Calu3 (cell line): ENCODE results near the gene DENND2D. TPM values are rescaled to one million over a fixed set of nuclear protein-coding genes. Genes with fewer than 3 reads are reported as not detected.

Experiments
- BruUV-seq: library from RNA; stranded (reverse); fragments of 400-500 nt; replicated peaks from 2 replicates; lab custom pipeline; 2021; lab: Mats Ljungman, UMichigan
- CTCF ChIA-PET: fragments of 300-600 bp; sonication (Branson Sonifier 250); formaldehyde crosslinking; loops from one replicate; lab custom pipeline; 2022; ENCODE audit warnings: antibody characterized with exemption; lab: Charles Lee
- DNase-seq: peaks from one replicate; pipeline ENCODE4 v3.0.0; 2022
- H3K27ac Mint-ChIP-seq: one replicate; pipeline ENCODE4 v1.8.0; 2022; ENCODE audit warnings: mixed read lengths; ENCODE audit not compliant: unreplicated experiment
- H3K27me3 Mint-ChIP-seq: one replicate; pipeline ENCODE4 v1.8.0; 2022; ENCODE audit warnings: mixed read lengths; ENCODE audit not compliant: unreplicated experiment
- H3K36me3 Mint-ChIP-seq: one replicate; pipeline ENCODE4 v1.8.0; 2022; ENCODE audit warnings: mild to moderate bottlenecking, moderate library complexity, mixed read lengths; ENCODE audit not compliant: insufficient read depth, unreplicated experiment
- H3K4me1 Mint-ChIP-seq: one replicate; pipeline ENCODE4 v1.8.0; 2022; ENCODE audit warnings: mild to moderate bottlenecking, low read depth, mixed read lengths; ENCODE audit not compliant: unreplicated experiment
- H3K4me3 Mint-ChIP-seq: one replicate; pipeline ENCODE4 v1.8.0; 2022; ENCODE audit warnings: mild to moderate bottlenecking, low read depth, moderate library complexity, mixed read lengths; ENCODE audit not compliant: unreplicated experiment
- H3K9me3 Mint-ChIP-seq: one replicate; pipeline ENCODE4 v1.8.0; 2022; ENCODE audit warnings: low read depth, mixed read lengths; ENCODE audit not compliant: unreplicated experiment
- intact Hi-C: fragments of 100-400 bp; cut with micrococcal nuclease; formaldehyde crosslinking; loops from one replicate; pipeline ENCODE4 v1.10.0; 2022; ENCODE audit not compliant: unreplicated experiment
- total RNA-seq: library from RNA; stranded (reverse); gene quantifications from 2 replicates; pipeline ENCODE4 v1.2.3, GENCODE V29; 2022
- TF ChIP-seq, protein P1 (sequence below): fragments of 200-600 bp; IDR thresholded peaks from one replicate; pipeline ENCODE4 v1.8.0; 2022; ENCODE audit warnings: antibody characterized with exemption; ENCODE audit not compliant: unreplicated experiment

DENND2D gene
- total RNA-seq, 1 experiment from 2014 or later: 11.8 TPM

DNA sequence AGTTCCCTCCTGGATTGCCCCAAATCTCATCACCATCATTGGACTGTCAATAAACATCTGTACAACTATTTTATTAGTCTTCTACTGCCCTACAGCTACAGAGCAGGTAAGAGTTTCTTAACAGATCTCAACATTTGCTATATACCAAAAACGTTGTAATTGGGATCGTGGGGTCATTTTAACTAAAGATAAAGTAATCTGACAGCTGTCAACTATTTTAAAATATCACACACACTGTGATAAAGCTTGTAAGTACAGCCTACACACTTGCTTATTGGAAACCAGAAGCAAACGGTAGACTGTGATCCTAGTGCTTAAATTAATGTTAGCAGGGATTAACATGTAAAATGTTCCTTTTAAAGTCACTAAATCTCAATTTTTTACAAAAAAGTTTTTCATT is 52.5 kb downstream of the DENND2D start:
- peaks cover 5% of the 10 kb centered on the region for H3K4me1 Mint-ChIP-seq
- intact Hi-C loops: no loop called here
- no peak overlapping the region for H3K27ac Mint-ChIP-seq
- H3K4me3 Mint-ChIP-seq: no peak overlapping the region
- CTCF ChIA-PET: interaction anchor here (0.7 kb wide), 1 partner anchor 21 kb away, joined by 3 read pairs; no protein-coding TSS in a partner anchor
- peaks cover 22% of the 10 kb centered on the region for H3K36me3 Mint-ChIP-seq
- TF ChIP-seq, protein P1, sequence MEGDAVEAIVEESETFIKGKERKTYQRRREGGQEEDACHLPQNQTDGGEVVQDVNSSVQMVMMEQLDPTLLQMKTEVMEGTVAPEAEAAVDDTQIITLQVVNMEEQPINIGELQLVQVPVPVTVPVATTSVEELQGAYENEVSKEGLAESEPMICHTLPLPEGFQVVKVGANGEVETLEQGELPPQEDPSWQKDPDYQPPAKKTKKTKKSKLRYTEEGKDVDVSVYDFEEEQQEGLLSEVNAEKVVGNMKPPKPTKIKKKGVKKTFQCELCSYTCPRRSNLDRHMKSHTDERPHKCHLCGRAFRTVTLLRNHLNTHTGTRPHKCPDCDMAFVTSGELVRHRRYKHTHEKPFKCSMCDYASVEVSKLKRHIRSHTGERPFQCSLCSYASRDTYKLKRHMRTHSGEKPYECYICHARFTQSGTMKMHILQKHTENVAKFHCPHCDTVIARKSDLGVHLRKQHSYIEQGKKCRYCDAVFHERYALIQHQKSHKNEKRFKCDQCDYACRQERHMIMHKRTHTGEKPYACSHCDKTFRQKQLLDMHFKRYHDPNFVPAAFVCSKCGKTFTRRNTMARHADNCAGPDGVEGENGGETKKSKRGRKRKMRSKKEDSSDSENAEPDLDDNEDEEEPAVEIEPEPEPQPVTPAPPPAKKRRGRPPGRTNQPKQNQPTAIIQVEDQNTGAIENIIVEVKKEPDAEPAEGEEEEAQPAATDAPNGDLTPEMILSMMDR: no peak
- H3K27me3 Mint-ChIP-seq: no peaks in the 10 kb centered on the region
- H3K9me3 Mint-ChIP-seq: no peaks in the 10 kb centered on the region
- no peak for DNase-seq
- no TSS peak for BruUV-seq

DNA sequence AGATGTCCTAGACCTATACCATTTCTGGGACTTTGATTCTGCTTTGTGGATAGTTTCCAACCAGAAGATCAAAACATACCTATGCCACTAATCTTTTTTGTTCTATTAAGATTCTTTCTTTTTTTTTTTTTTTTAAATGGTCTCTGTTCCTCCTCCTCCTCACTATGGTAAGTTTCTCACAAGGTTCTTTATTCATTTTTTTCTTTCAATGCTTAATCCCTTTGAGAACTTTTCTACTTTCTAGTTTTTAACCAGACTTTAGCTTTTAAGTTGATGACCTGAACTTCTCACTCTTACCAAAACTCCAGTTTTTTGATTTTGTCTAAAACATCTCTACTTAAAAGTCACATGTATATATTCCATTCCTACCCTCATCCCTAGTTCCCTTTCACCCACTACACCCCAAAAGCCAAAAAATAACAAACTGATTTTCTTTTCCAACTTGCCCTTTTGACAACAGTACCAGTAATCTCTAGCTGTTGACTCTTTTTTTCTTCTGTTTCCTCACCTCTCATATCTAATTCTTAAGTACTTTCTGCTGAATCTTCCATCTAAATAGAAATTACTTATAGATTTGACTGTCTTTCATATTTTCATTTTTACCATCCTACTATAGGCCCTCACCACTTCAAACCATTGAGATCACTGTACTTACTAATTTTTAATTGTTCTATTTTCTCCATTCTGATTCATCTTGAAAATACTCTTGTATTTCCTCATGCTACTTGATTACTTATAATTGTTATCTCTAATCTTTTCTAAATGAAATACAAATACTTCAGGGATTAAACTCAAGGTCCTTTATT is 54.3 kb downstream of the DENND2D start:
- Mint-ChIP-seq H3K9me3 (no peaks in the 10 kb centered on the region), H3K36me3 (peaks cover 23% of the 10 kb centered on the region), H3K4me3 (no peak overlapping the region), H3K4me1 (peaks cover 22% of the 10 kb centered on the region), H3K27me3 (no peaks in the 10 kb centered on the region), H3K27ac (no peak overlapping the region)
- TF ChIP-seq, protein P1: no peak
- intact Hi-C loops: no loop called here
- no TSS peak for BruUV-seq
- CTCF ChIA-PET: interaction anchor here (0.7 kb wide), 3 partner anchors 188 to 562 kb away, joined by 3 to 4 read pairs (median 4); no protein-coding TSS in a partner anchor
- DNase-seq: no peak

DNA sequence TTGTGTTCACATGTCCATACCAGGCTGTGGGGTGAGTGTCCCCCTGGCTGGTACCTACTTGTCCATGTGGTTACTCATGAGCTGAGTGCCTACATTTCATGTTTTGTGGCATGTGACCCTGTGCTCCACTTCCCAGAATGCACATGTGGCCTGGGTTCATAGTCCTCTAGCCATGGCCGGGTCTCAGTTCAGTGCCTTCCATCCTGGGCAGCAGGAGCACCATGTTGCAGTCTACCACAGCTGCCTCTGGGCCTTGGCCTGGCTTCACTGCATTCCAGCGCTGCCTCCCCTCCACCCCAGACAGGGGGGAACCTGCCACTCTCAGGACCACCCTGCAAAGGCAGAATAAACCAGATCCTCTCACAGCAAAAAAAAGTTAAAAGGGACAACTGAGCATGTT is 54.9 kb downstream of the DENND2D start:
- CTCF ChIA-PET: interaction anchor here (0.7 kb wide), 1 partner anchor 562 kb away, joined by 4 read pairs; no protein-coding TSS in a partner anchor
- Mint-ChIP-seq H3K27me3 (no peaks in the 10 kb centered on the region), H3K27ac (no peak overlapping the region), H3K4me3 (no peak overlapping the region), H3K4me1 (peaks cover 22% of the 10 kb centered on the region), H3K9me3 (no peaks in the 10 kb centered on the region), H3K36me3 (peaks cover 22% of the 10 kb centered on the region)
- intact Hi-C loops: no loop called here
- no TSS peak for BruUV-seq
- DNase-seq: no peak
- TF ChIP-seq, protein P1: no peak

DNA sequence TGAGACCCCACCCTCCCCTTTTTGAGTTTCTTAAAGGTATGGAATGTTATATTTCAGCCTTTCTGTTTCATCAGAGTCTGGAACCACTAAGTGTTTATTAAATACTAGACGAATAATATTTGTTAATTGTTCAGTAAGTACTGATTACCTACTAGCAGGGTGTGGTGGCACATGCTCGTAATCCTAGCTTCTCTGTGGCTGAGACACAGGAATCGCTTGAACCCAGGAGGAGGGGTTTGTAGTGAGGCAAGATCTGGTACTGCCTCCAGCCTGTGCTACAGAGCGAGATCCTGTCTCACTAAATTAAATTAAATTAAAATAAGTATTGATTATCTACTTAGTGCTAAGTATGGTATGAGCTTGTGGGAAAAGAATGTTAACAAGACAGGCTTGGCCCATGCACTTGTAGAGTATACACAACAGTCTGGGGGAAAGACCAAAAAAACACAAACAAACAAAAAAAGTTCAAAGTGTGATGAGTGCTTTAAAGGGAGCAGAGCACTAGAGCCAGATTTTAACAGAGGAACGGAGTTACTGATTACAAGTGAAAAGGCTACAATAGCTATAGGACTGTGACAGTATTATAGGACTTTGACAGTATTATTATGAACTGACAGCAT is 58.0 kb downstream of the DENND2D start:
- CTCF ChIA-PET: no interaction called here
- H3K36me3 Mint-ChIP-seq: peaks cover 32% of the 10 kb centered on the region
- H3K4me1 Mint-ChIP-seq: peaks cover 22% of the 10 kb centered on the region
- no TSS peak for BruUV-seq
- DNase-seq: no peak
- peak overlapping the region; percentile 98 for H3K4me3 Mint-ChIP-seq
- no peaks in the 10 kb centered on the region for H3K9me3 Mint-ChIP-seq
- no peak overlapping the region for H3K27ac Mint-ChIP-seq
- TF ChIP-seq, protein P1: no peak
- intact Hi-C loops: no loop called here
- H3K27me3 Mint-ChIP-seq: no peaks in the 10 kb centered on the region
